NCI-H748 treated with DMSO at 0.1 percent for 48 hours (cell line): Measurements from ENCODE around the gene ACSF3.

Experiments
- DNase-seq: peaks from one replicate; lab custom pipeline; 2025; lab: John Stamatoyannopoulos, UW

ACSF3 gene

GRCh38 chr16:89131783-89132182 lies 38.1 kb downstream of the ACSF3 start:
- DNase-seq: no peak

DNA sequence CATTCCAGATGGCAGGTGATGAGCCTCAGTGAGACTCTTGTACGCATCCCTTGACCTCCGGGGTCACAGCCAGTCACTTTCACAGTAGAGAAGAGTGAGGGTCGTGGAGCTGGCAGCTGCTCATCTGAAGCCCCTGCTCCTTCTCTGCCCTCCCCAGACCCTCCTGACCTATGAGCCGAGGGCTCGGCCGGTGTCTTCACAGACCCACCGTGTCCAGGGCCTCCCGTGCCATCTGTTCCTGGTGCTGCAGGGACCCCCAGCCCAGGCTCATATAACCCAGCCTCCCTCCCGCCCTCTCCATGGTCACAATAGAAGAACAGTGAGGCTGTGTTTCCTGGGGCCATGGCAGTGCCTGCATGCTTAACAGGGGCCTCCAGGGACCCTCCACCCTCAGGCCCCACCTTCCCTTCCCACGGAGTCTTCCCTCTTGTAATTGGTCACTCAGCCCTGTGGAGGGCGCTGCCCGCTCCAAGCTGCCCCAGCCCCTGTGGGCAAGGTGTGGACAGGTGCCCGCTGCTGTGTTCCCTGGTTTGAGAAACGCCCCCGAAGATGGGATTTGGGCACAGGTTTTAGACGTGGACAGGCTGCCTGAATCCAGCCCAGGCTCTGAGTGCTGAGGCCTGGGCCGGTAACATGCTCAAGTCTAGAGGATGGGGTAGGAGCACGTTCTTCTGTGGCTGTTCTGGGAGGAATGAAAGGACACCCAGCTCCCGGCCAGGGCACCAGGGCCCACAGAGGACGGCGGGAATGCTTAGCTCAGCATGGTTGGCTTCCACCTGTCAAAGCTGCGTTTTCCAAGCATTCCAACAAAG lies 38.7 kb downstream of the ACSF3 start:
- DNase-seq: no peak

GRCh38 chr16:89133457-89134127 lies 39.9 kb downstream of the ACSF3 start:
- DNase-seq: no peak

GRCh38 chr16:89134269-89134668 lies 40.6 kb downstream of the ACSF3 start:
- no peak for DNase-seq

GRCh38 chr16:89135166-89135565 lies 41.5 kb downstream of the ACSF3 start:
- no peak for DNase-seq

- no peak for DNase-seq
These were observed 42.5 kb downstream of the ACSF3 start for GRCh38 chr16:89135971-89136765.

GRCh38 chr16:89136931-89137330 lies 43.3 kb downstream of the ACSF3 start:
- DNase-seq: no peak

- no peak for DNase-seq
These were observed 44.2 kb downstream of the ACSF3 start for GRCh38 chr16:89137666-89138512.

GRCh38 chr16:89138513-89138795 lies 44.8 kb downstream of the ACSF3 start:
- no peak for DNase-seq

DNA sequence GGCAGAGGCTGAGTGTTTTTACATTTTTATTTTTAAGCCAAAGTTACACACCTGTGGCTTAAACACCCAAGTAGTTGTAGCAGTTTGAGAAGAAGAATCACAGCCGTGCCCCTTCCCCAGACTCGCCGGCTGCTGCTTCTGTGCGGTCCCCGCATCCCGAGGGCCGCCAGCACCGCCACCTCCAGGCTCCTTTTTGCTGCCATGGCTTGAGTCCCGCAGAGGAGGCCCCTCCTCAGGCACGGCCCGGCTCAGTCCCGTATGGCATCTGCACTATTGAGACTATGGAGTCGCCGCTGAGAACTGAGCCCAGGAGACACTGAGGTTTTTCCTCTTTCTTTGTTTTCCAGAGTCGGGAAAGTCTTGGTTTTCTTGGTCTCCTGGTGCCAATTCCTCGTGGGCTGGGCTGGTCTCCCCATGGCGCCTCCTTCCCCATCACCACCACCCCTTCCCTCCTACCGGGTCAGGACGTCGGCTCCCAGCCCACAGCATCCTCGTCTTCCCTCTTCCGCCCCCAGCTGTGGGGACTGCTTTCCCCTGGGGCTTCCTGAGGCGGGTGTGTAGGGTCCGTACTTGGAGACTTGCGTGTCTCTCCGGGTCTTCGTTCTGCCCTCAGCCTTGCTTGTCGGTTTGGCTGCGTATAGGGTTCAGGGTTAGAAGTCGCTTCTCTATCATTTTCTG lies 45.3 kb downstream of the ACSF3 start:
- no peak for DNase-seq

DNA sequence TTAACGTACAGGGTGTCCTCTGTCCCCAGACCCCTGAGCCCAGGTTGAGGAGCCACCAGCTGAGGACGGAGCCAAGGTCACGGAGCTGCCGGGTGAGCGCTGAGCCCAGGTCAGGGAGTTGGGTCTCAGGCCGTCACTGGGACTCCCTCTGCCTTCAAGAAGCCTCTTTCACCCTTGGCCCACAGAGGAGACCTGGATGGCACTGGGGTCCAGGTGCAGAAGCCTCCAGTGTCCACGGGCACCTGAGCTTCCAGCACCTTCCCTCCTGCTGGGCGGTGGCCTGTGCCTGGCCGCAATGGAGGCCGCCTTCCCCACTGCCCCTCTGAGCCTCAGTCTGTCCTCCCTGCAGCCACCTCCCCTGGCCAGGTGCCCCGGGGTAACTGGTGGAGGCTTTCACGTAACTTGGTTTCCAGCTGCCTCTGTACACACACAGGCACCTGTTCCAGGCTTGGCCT lies 46.3 kb downstream of the ACSF3 start:
- no peak for DNase-seq

- DNase-seq: no peak
These were observed 46.7 kb downstream of the ACSF3 start for GRCh38 chr16:89140401-89140800.

- no peak for DNase-seq
These were observed 47.6 kb downstream of the ACSF3 start for GRCh38 chr16:89140981-89141883.

- no peak for DNase-seq
These were observed 48.2 kb downstream of the ACSF3 start for GRCh38 chr16:89141884-89142267.

- no peak for DNase-seq
These were observed 49.0 kb downstream of the ACSF3 start for GRCh38 chr16:89142474-89143195.

GRCh38 chr16:89143201-89143741 lies 49.6 kb downstream of the ACSF3 start:
- no peak for DNase-seq

DNA sequence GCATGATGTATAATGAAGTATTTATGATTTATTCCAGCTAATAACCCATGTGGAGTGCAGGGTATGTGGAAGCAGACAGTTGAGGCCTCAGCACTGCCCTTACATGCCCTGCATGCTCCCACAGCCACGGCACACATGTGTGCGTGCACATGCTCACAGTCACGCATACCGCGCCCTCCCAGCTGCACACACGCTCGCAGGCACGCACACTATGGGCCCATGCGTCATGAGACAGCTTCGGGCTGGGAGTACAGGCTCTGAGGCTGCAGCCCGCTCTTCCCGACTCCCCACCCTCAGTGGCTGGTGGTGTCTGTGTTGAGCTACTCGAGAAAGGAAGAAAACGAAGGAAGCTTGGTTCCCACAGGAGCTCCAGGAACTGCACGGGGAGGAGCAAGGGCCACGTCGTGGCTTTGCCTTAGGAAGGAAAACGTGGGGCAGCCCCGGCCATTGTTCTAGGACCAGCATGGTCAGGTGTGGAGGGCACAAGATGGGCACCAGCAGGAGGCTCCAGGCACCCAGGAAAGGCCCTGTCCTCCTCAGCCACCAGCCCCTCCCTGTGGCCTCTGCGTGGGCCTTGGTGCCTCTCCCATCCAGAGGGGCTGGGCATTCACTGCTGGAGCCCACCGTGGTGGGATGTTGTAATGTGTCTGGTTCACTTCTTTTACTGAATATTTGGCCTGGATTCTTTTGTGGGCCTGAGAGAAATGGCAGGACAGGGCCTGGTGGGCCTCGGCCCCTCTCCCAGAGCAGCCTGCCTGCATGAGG lies 50.4 kb downstream of the ACSF3 start:
- no peak for DNase-seq

DNA sequence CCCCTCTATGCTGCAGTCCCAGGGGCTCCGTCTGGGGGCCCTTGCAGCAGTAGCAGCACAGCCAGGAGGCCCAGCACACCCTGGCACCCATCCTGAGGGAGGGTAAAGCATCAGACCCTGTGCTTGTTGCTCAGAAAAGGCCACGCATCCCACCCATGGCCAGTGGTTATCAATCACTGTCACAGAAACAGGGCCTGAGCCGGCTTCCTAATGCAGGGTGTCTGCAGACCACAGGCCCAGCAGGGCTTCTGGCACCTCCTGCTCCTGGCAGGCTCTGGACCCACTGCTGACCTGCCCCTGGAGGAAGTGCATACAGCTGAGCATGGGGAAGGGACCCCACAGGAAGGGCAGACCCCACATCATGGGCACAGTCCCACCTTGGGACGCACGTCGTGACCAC lies 51.0 kb downstream of the ACSF3 start:
- DNase-seq: no peak
